HG02943 (cell line): ENCODE measurements around the gene SLC35A2.

Experiments used
- ATAC-seq: cut with Tn5 transposase; IDR thresholded peaks from one replicate; pipeline ENCODE4 v1.9.1; 2021; ENCODE audit warnings: mild to moderate bottlenecking, low read depth, moderate library complexity; ENCODE audit not compliant: unreplicated experiment

SLC35A2 gene

DNA sequence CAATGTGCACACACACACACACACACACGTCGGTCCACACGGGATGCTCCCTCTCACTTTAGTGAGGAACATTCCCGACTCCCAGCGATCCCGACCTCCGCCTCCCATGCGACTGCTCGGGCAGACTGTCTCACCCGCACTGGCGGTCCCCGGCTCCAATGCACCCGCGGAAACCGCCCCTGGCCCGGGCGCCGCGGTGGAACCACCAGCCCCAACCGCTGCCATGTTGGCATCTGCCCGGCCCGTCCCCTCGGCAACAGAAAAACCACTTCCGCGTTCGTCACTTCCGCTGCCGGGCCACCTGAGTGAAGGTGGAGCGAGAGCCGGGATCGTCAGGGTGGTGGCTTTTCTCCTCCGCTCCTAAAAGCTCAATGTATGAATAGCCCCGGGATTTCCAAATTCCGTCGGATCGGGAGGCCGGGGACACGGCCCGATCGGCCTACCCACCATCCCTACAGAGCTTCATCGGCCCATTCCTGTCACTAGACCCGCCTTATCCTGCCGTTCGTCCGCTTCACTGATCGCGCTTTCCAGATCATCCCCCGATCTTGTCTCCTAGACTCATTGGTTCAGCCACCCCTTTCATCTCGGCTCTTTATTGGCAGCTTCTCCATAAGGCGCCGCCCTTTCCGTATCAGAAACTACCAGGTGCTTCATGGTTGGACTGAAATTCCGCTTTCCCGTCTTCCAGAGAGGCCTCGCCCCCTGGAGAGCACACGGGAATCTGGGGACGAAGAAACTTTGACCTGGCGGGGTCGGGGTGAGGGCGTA is at the start of gene SLC35A2:
TSS of gene SLC35A2 (minus strand) at position 235 of the 771 bp plus-strand sequence. CDS start at position 225, 10 bp downstream.
- no peak for ATAC-seq

DNA sequence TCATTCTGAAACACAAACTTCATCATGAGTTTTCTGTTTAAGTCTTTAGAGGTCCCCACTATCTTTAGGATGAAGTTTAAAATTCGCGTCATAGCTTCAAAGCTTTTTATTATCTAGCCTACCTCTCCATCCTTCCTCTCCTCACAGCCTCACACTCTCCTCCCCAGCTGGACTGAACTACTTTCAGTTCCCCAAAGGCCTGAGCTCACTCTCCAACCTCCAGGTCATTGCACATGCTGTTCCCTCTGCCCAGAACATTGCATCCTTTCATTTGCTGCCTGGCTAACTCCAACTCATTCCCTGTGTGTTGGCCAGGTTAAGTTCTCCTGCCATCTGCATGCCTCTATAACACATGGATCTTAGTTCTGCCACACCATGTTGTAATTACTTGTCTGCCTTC is 48.8 kb upstream of the SLC35A2 start:
- ATAC-seq, result no peak

DNA sequence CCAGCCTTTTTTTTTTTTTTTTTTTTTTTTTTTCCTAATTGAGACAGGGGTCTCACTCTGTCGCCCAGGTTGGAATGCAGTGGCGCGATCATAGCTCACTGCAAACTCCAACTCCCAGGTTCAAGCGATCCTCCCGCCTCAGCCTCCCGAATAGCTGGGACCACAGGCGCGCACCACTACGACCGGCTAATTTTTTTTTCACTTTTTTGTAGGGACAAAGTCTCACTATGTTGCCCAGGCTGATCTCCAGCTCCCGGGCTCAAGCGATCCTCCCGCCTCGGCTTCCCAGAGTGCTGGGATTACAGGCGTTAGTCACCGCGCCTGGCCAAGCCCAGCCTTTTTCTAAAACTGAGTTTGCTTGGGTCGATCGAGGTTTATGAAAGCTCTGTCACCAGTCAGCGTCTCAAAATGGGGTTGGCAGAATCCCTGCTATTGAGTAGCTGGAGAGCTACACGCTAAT is 47.2 kb upstream of the SLC35A2 start:
- ATAC-seq, result no peak

DNA sequence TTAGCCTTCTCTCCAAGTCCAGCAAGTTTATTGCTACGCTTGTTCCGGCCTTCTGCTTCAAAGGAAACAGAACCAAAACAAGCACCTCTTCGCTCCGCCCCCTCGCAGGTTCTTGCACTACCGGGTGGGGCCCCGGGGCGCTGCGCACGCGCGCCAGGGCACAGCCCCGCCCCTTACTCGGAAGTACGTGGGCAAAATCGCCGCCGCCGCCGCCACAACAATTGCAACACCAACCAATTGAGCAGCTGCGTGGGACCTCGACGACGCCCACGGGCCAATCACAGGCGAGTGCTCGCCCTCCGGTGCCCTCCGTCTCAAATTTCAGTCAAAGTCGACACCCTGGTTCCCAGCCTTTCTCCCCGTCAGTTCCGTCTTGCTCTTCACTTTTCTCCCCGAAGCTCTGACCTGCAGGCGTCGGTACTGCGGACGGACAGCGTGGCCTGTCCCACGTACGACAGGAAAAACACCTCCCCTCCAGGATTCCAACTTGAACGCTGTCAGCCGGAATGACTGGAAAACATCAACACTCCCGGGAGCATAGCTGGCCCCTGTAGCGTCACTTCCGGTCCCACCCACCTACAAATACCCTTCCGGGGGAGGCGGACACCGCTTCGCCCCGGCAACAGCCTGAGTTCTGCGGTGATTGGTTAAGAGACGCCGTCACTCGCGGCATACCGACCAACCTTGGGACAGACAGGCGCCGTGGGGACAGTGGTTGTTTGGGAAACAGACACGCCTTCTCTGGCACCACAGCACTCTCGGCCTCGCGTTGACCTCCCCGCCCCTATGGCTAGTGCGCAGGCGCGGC is 46.6 kb upstream of the SLC35A2 start:
- ATAC-seq, result peak; percentile 76

DNA sequence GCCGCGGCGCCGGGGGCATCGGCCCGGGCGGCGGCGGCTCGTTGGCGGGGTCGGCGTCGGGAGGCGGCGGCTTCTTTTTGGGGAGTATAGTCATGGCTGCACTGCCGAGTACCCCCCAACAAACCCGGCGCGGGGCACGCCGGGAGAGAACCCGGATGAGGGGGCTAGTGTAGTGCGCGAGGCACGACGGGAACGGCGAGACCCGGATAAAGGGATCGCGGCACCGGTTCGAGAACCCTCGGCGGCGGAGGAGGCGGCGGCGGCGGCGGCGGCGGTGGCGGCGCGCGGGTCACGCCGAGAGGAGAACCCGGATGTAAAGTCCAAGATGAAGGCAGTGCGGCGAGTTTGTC is 46.0 kb upstream of the SLC35A2 start, which contains the start of gene OTUD5:
TSS of gene OTUD5 (minus strand) at position 131 of the 350 bp plus-strand sequence. CDS start at position 94, 37 bp downstream.
- peak; percentile 29 for ATAC-seq

DNA sequence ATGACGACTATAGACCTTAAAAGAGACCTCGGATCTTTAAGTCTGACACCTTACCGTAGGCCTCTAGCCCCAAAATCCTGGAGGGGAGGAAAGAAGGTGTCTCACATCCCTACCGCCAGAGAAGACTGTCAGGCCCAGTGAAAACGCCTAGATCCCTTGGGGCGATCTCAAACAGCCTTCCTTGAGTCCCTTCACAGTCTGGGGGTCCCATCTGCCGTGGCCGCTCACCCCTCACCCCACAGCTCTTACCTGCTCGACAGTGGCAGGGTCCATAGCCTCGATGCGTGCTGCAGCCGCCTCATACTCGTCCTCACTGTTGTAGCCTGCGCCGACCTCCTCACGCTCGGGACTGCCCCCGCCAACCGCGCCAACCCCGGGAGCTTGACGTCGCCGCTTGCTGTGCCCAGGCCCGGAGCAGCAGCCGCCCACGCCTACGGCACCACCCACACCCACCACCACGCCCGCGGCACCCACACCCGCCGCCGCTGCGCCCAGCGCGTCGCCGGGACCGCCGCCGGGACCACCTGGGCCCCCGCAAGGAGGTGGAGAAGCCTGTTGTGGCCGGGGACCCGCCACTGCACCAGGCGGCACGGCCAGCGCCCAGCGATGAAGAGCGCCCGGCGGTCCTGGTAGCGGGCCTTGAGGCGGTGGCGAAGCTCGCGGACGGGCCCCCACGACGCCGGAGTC is 45.4 kb upstream of the SLC35A2 start:
- no peak for ATAC-seq

DNA sequence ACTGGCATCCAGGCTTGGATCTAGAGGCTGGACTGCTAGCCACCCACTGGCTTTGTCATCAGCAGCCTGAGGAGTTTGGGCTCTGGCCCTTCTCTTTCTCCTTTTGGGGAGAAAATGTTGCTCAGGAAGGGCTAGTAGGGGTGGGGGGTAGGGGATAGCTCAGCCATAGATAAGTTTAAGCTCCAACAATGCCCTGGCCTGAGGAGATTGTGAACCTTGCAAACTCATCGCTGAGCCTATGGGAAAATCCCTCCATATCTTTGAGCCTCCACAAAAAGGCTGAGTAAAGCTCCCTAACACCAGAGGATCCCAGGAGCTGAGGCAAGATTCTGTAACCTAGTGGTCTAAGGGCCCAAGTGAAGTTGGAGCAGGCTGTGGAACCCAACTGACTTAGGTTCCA is 37.1 kb upstream of the SLC35A2 start:
- no peak for ATAC-seq

DNA sequence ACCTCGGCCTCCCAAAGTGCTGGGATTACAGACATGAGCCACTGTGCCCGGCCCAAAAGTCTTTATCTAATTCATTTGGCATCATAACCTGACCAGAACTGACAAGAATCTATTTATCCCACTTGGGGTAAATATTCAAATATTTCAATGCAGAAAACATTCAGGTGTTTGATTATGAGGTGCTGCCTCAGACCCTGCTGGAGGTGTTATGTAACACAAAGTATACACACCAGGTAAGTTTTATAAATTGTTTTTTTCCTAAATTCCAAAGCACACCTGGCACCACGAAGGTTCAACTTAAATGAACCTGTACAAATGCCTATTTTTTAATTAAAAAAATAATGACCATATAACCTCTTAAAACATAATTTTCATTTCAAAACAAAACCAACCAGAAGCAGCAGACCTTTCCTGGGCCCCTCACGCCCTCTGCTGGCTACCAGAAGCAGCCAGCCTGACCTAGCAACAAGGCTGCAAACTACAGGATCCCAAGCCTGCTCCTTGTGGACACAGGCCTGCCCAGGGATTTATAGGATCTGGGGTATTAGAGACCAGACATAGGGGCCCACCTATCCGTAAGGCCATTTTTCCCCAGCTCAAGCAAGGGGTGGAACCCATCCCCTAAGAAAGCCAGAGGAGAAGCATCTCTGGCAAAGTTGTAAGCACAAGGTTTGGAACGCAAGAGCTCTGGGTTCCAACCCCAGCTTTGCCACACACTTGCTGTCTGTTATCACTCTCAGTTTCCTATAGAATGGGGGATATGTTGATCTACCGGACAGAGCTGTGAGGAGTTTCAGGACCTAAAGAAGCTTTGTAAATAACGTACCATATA is 34.3 kb upstream of the SLC35A2 start:
- ATAC-seq, result no peak

DNA sequence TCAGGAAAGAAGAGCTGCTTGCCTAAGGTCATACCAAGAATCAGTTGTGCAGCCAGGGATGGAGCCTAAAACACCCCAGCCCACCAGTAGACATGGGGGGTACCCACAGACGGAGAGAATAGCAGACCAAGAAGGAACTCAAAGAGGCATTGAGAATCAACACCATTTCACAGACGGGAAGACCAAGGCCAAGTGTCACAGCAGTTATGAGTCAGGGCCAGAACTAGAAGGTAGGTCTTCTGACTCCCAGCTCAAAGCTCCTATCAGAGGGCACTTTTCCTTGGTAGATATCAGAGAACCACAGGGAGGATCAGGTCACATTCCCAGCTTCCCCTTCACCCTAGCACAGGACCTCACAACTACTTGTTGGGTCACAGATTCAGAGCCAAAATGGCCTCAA is 31.4 kb upstream of the SLC35A2 start:
- no peak for ATAC-seq

DNA sequence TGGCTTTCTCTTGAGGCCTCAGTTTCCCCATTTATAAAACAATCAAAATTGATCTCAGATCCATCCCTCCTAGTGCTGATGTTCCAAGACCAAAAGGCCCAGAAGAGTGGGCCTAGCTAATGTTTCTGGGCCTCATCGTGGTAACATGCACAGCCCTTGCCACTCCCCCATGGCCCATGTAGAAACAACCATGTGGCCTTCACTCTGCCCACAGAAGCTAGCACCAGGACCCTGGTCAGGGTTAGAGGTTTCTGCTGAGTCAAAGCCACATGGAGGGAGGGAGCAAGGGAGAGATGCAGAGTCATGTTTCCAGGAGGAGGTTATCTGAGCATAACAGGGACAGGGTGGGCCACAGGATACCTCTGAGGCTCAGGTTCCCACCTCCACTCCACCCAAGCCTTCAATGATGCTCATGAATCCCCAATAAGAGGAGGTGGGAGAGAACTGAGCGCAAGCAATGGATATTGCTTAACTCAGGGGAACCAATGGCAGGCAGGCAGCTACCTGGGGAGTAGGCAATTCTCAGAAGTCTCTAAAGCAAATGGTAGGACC is 29.0 kb upstream of the SLC35A2 start:
- ATAC-seq, result no peak

DNA sequence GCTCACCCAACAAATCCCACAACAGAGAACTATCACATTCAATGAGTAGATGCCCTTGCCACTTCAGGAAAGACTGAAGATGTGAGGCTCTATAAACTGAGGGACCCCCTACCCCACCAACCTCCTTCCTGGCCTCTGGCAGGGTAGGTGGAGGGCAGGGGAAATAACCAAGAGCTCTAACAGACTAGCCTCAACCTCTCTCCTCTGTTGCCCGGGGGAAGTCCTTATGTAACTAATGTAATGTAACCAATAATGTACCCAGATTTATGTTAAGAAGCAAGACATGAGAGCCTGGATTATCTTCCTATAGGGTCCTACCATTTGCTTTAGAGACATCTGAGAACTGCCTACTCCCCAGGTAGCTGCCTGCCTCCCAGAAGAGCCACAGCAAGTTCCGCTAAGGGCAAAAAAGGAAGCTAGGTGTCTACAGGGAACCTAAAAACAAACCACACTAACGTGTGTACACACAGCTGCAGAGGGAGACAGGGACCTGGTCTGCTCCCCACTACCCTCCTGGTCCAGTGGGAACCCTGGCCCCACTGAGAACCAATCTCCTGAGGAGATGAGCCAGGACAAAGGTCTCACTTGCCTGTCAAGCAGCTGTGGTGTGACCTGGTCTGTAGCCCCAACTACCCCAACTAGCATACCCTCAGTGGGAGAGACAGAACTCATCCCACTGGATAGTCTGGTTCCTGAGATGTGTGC is 28.2 kb upstream of the SLC35A2 start:
- no peak for ATAC-seq

DNA sequence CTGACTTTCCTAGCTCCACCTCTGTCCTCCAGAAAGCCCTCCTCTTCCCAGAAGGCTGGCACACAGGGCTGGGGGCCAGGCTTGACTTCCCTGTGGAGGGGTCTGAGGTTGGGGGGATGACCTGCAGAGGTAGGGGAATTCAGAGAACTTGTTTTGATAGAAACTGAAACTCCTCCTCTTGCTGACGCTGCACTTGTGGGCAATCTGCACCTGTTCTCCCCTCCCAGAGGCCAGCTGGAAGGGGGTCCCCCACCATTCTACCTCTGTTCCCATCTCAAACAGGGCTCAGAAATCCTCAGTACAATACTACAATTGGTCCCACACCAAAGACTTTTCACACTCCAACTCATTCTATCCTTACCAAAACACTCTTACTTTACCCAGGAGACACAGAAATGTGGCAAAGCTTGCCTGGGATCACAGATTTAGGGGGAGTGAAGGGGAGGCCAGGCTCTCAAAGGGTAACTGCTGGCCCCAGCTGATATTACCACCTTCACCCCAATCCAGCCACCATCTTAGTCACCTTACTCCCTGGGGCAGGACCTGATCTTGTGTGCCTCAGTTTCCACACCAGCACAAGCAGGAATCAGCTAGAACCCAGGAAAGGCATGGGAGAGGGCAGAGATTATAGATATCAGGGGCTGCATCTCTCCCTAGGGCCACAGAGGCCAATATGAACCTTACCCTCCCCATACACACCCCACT is 27.4 kb upstream of the SLC35A2 start:
- ATAC-seq, result peak; percentile 45

DNA sequence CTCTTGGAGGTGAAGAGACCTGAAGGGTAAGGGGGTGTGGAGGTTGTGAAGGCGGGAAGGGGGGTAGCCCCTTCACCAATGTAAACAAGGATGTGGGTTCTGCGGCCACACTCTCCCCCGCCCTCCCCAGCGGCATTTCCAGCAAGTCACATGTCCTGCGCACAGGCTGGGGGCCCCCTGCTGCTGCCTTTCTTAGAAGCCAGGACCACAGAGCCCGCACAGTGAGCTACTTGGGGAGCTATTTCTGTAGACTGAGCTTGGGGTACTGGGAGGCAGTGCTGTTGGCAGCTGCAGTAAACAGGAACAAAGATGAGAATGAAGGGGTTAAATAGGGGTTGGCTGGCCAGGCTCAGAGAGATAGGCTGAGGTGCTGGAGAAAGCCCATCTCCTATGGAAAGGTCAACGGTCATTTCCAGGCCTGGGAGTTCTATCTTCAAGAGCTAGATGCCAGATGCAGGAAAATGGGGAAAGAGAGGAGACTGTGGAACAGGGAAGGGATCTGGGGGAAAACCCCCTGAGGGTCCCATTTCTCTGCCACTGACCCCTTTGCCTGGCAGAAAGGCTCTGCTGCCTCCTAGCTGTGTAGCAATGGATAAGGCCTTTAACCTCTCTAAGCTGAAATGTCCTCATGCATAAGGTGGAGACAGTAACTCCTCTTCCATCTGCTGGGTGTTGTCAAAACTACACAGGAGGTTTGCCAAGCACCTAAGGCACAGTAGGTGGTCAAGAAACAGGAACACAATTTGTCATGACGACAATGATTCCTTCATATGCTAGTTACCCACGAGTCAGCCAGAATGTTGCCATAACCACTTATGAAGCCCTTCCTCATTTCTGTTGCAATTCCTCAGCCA is 25.8 kb upstream of the SLC35A2 start:
- ATAC-seq, result peak; percentile 53

DNA sequence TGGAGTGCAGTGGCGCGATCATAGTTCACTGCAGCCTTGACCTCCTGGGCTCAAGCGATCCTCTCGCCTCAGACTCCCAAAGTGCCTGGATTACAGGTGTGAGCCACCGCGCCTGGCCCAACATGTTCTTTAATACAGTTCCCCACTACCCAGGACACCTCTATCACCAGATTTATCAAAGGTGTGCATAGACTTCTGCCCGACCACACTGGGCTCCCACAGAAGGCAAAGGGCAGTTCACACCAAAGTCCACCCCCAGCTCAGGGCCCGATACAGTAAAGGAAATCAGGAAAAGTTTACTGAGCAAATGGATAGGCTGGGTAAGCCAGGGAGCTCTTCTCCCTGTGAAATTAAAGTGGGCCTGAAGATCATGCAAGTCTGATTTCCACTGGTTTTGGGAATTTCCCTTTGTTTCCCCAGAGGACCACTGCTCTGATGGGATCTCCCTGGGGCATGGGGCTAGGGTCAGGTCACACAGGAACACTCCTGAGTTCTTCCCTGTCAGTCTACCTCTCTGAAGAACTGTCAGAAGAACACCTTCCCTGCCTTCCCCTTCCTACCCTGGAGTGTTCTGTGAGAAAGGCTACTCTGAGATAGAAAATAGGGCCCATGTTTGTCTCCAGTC is 25.1 kb upstream of the SLC35A2 start:
- ATAC-seq, result no peak

DNA sequence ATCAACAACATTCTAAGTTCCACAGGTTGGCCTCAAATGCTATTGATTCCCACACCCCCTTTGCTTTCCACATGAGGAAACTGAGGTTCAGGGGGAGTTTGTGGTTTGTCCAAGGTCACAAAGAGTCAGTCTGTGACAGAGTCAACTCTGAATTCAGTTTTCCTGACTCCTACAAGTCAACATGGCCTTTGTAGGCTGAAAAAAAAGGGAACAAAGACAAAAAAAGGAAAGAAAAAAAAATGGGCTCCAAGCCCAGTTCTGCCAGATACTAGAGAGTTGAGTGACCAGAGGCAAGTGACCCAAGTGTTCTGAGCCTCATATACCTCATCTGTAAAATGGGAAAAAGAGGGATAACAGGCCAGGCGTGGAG is 23.8 kb upstream of the SLC35A2 start:
- no peak for ATAC-seq

DNA sequence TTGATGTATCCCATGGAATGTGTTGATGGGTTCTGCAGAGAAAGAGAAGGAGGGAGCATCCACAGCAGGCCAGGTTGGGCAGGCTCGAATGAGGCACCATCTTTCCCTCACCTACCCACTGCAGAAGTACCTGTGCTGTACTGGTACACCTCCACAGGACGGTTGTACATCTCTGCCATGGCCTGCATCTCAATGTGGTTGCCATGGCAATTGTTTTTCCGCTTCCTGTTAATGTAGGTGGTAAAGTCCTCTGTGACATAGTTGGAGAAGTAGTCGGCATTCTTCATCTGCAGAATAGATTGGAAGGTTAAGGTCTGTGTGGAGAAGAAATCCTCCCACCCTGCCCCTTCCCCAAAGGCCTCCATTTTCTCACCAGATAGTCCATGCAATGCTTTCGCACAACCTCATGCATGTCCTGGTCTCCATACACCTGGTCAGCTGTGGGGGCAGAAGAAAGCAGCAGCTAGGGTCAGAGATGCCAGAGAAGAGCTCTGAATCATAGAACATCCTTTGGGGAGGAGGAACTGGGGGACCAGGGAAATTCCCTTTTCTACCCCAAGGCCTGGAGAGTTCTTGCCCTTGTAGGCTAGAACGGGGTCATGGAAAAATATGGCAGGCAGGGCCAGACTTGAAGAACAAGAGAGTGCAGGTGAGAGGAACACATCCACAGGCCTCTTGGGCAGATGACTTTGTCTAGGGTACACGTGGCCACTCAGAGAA is 23.3 kb upstream of the SLC35A2 start:
- ATAC-seq, result no peak

DNA sequence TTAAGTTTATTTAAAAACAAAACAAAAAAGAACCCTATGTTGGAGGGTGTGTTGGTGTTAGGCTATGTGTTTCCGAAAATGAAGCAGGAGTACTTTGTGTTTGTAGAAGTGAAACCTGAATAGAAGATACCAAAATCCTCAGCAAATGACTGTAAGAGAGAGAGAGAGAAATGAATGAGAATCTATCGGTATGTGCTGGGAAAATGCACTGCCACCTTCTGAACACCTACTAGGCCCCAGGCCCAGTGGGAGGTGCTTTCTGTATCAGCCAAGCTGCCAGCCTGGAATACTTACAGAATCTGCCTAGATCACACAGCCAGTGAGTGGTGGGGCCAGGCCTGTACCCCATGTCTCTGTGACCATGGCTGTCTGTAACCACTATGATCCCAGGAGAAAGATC is 22.3 kb upstream of the SLC35A2 start:
- no peak for ATAC-seq
